Hematopoietic multipotent progenitor cell treated with erythropoietin and hydrocortisone succinate and interleukin-3 and kit ligand, for 15 days (in vitro differentiated cells): Measurements from ENCODE around the gene DNAH12.

Experiments
- DNase-seq: peaks from one replicate; pipeline ENCODE4 v3.0.0-alpha.2; 2015; ENCODE audit warnings: low spot score

DNAH12 gene

DNA sequence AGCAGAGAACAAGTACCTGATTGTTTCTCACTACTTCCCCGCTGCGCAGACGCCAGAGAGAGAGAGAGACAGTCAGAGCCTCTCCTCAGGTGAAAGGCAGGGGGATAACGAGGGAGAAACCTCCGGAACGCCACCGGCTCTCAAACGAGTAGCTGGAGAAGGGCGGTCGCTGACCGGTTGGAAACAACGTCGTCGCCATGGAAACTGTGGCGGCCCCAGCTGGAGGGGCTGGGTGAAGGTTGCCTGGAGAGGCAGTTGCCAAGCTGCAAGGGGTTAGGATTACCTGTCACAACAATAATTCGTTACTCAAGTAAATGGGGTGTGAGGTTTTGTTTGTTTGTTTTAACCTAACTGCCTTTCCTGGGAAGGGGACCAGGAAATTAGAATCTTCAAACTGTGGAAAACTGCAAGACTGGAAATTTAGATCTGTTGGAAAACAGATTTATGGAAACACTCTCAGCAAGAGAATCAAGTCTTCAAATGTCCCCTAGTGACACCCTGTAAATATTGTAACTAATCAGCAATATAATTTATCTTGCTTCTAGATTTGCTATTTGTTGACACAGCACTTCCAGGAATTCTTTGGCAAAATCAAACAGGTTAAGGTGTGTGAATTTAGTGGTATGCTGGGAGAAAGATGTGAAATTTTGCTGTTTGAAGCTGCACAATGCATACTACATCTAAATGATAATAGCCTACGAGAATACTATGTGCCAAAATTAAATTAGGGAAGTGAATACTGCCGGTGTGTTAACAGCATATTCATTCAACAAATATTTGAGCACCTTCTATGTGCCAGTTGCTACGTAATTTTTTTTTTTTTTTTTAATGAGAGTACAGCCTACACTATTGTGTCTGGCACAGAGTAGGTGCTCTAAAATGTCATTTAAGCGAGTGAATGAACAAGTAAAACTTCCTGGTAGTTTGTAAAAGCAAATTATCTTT is at the start of gene DNAH12:
Gene DNAH12, minus strand, starts transcription at position 164 of the 945 bp plus-strand sequence. CDS start 1,474 bp downstream, outside the sequence.
- no peak for DNase-seq

- DNase-seq: no peak
Observed at GRCh38 chr3:57592306-57592705, 48.2 kb upstream of the DNAH12 start.

DNA sequence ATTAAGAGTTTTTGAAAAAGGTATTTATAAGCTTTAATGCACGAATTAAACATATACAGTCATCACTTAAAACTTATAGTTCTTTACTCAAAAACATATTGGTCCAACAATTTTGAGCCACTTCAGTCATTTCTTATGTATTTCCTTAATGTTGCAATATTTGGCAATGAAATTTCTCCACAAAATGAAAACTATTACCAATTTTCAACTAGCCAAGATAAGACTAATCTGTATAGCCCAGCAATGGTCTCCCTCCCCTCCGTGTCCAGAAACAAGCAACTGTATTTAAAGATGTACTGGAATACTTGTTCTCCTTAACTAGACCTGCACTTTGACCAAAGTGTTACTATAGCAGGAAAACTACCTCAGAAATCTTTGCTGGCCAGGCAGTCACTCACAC is 43.8 kb upstream of the DNAH12 start:
- peak; percentile 81 for DNase-seq

GRCh38 chr3:57586778-57587177 is 42.6 kb upstream of the DNAH12 start:
- DNase-seq: no peak

GRCh38 chr3:57583544-57583943 is 39.4 kb upstream of the DNAH12 start:
- DNase-seq: peak; percentile 77

GRCh38 chr3:57582474-57583168 is 38.5 kb upstream of the DNAH12 start:
- DNase-seq: peak; percentile 58

DNA sequence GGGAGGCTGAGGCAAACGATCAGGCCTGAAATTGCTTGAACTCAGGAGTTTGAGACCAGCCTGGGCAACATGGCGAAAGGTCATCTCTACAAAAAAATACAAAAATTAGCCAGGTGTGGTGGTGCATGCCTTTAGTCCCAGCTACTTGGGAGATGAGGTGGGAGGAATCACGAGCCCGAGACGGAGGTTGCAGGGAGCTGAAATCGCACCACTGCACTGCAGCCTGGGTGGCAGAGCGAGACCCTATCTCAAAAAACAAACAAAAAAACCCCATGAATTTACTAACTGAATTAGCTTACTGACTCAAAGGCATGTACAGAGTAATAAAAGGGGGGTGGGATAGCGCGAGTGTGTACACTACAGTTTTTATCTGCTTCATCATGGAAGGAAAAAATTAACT is 33.7 kb upstream of the DNAH12 start:
- DNase-seq: no peak

GRCh38 chr3:57575966-57576626 is 32.0 kb upstream of the DNAH12 start:
- DNase-seq: no peak

GRCh38 chr3:57572096-57572495 is 28.0 kb upstream of the DNAH12 start:
- no peak for DNase-seq

- DNase-seq: no peak
Observed at GRCh38 chr3:57570878-57571277, 26.7 kb upstream of the DNAH12 start.

DNA sequence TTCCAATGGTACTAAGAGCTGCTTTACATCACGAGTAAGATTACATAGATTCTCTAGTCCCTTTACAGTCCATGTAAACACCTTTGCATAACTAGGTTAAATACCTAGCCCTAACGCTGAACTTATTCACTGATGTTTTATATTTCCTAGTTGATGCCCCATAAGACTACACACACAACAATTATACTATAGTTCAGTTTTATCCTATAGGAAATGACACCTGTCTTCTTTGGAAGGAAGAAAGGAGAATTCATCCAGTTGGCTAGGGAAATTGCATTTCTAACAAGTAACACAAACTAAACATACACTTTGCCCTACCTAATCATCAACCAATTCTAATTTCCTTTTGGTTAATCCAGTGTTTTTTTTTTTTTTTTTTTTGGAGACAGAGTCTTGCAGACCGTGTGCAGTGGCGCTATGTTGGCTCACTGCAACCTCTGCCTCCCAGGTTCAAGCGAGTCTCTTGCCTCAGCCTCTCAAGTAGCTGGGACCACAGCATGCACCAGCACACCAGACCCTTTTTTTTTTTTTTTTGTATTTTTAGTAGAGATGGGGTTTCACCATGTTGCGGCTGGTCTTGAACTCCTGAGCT is 25.8 kb upstream of the DNAH12 start:
- DNase-seq: no peak

GRCh38 chr3:57559526-57559925 is 15.4 kb upstream of the DNAH12 start:
- DNase-seq: no peak

DNA sequence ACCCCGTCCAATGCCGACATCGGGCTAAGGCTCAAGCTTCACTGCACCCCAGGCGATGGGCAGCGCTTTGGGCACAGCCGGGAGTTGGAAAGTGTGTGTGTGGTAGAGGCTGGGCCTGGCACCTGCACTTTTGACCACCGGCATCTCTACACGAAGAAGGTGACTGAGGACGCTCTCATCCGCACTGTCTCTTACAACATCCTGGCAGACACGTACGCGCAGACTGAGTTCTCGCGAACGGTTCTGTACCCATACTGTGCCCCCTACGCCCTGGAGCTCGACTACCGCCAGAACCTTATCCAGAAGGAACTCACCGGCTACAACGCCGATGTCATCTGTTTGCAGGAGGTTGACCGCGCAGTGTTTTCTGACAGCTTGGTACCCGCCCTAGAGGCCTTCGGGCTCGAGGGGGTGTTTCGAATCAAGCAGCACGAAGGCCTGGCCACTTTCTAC is 13.0 kb upstream of the DNAH12 start:
- DNase-seq: peak; percentile 53

- DNase-seq: peak; percentile 35
Observed at GRCh38 chr3:57556459-57557084, 12.4 kb upstream of the DNAH12 start.

- DNase-seq: peak; percentile 87
Observed at GRCh38 chr3:57555738-57556458, 11.8 kb upstream of the DNAH12 start, which contains the start of gene PDE12. TSS of gene PDE12 (plus strand) at chr3:57556274. CDS start at chr3:57556380, 106 bp downstream.

GRCh38 chr3:57555306-57555705 is 11.2 kb upstream of the DNAH12 start:
- peak; percentile 16 for DNase-seq

GRCh38 chr3:57546616-57547015 is 2.5 kb upstream of the DNAH12 start:
- DNase-seq: no peak

GRCh38 chr3:57545636-57546268 is 1.6 kb upstream of the DNAH12 start:
- DNase-seq: no peak

DNA sequence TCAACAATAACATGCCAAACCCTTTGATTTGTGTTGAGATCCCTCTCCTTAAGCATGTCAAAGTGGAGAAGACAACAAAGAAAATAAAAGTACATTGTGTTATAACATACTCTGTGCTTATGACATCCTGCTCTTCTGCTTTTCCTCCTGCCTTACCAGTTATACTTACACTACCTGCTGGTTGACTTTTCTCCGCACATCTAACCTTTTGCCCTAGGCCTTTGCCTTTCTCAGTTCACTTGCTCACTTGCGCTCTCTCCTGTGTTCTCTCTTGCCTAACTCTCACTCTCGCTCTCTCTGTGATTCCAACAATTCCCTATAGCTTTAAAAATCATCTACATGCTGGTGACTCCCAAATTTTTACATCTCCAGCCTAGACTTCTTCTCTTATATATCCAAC is 5.7 kb downstream of the DNAH12 start:
- no peak for DNase-seq

GRCh38 chr3:57530071-57530608 is 14.0 kb downstream of the DNAH12 start:
- DNase-seq: no peak
